GM21367 (cell line): ENCODE measurements around the gene DNAJC16.
"Not testable (repeated sequence)": the region's sequence is repeated elsewhere in the genome, so short reads cannot be mapped to it uniquely, and the experiment has no call there.

Experiments
- ATAC-seq: cut with Tn5 transposase; IDR thresholded peaks from one replicate; pipeline ENCODE4 v1.9.1; 2021; ENCODE audit not compliant: unreplicated experiment

DNAJC16 gene

GRCh38 chr1:15578921-15579682, 52.5 kb downstream of the DNAJC16 start:
- no peak for ATAC-seq

GRCh38 chr1:15579683-15580047, 53.0 kb downstream of the DNAJC16 start:
- no peak for ATAC-seq

- ATAC-seq: no peak
Measured at GRCh38 chr1:15583016-15583706, 56.5 kb downstream of the DNAJC16 start.

- no peak for ATAC-seq
Measured at GRCh38 chr1:15584489-15585363, 58.1 kb downstream of the DNAJC16 start, which contains the start of gene AGMAT. Gene AGMAT (minus strand): TSS chr1:15585051. CDS start chr1:15584967, 84 bp downstream.

GRCh38 chr1:15592285-15592684, 65.6 kb downstream of the DNAJC16 start:
- ATAC-seq: no peak

GRCh38 chr1:15595809-15596617, 69.4 kb downstream of the DNAJC16 start:
- no peak for ATAC-seq

GRCh38 chr1:15598436-15598835, 71.8 kb downstream of the DNAJC16 start:
- no peak for ATAC-seq

- peak; percentile 87 for ATAC-seq
Measured at GRCh38 chr1:15603050-15603965, 76.7 kb downstream of the DNAJC16 start.

GRCh38 chr1:15603966-15604282, 77.3 kb downstream of the DNAJC16 start:
- ATAC-seq: not testable (repeated sequence)

GRCh38 chr1:15604400-15604799, 77.8 kb downstream of the DNAJC16 start:
- not testable (repeated sequence) for ATAC-seq

- no peak for ATAC-seq
Measured at GRCh38 chr1:15605398-15606383, 79.0 kb downstream of the DNAJC16 start.

- ATAC-seq: no peak
Measured at GRCh38 chr1:15609631-15610030, 83.0 kb downstream of the DNAJC16 start.

- no peak for ATAC-seq
Measured at GRCh38 chr1:15610167-15610566, 83.5 kb downstream of the DNAJC16 start.

GRCh38 chr1:15616373-15617172, 89.9 kb downstream of the DNAJC16 start:
- peak; percentile 3 for ATAC-seq

GRCh38 chr1:15617173-15618076, 90.8 kb downstream of the DNAJC16 start, which contains the start of gene DDI2:
Gene DDI2 (plus strand): TSS chr1:15617458. CDS start chr1:15617671, 213 bp downstream.
- peak; percentile 54 for ATAC-seq

- no peak for ATAC-seq
Measured at GRCh38 chr1:15618077-15618654, 91.5 kb downstream of the DNAJC16 start.
